ENCODE measurements around the gene ATG16L2. TPM values are rescaled to one million over a fixed set of nuclear protein-coding genes. Genes with fewer than 3 reads are reported as not detected.
"Not testable (repeated sequence)": the region's sequence is repeated elsewhere in the genome, so short reads cannot be mapped to it uniquely, and the experiment has no call there.

Gene ATG16L2
- polyA plus RNA-seq, 4 donors, result 17.0 to 51.1 (median 34.4) TPM

DNA sequence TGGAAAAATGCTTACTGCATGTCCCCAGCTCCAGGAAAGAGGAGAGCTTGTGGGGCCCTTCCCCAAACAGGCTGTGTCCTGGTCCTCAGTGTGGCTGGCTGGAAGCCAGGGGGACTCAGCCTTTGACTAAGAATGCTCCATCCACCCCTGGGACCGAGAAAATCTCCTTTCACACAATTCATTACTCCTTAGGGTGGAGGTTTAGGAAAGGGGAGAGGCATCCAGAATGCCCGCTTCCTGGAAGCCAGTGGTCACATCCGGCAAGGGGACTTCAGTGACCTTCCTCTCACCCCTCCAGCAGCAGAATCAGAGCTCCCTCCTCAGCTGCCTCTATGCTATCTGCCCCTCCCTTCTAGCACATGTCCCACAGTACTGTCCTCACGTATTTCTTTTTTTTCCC, 21.9 kb downstream of the ATG16L2 start:
- no peak for DNase-seq (ENCODE audit: low read depth in 4 of 4, low spot score in 2 of 4)

DNA sequence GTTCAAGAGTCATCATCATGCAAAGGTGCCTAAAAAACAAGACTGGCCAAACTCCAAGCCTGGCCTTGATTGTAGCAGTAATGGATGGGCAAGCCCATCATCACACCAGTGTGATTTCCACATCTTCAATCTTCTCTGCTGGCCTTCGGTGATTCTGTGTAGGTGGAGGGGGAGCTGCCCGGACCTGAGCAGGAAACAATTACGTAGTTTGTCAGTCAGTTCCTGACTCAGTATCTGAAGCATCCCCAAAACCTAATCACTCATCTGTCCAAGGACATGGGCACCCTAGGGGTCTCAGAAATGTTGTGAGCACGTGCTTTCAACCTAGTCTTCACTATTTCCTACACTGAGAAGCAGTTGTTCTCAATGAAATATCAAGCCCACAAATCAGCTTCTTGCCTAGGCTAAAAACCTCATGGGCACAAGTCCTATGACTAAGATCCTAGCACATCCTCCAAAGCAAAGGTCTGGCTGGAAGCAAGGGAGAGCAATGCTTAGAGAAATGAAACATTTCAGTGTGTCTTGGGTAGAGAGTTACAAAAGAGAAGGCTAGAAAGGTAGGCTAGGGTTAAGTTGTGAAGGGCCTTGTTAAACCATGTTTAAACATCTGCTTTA, 24.6 kb downstream of the ATG16L2 start:
- no peak for DNase-seq (ENCODE audit: low read depth in 4 of 4, low spot score in 2 of 4)

DNA sequence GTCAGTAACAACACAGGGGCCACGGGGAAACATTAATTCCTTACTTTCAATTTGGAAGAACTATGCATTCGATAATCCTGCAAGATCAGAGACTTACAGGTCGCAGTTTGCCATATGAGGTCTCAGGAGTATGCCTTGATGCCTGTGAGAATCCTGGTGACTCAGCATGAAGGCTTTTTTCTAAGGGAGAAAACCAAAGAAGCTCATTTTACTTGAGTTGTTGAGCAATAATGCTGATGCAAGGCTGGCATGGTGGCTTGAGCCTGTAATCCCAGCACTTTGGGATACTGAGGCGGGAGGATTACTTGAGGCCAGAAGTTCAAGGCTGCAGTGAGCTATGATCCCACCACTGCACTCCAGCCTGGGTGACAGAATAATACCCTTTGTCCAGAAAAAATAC, 26.6 kb downstream of the ATG16L2 start:
- DNase-seq (ENCODE audit: low read depth in 4 of 4, low spot score in 2 of 4), result no peak

DNA sequence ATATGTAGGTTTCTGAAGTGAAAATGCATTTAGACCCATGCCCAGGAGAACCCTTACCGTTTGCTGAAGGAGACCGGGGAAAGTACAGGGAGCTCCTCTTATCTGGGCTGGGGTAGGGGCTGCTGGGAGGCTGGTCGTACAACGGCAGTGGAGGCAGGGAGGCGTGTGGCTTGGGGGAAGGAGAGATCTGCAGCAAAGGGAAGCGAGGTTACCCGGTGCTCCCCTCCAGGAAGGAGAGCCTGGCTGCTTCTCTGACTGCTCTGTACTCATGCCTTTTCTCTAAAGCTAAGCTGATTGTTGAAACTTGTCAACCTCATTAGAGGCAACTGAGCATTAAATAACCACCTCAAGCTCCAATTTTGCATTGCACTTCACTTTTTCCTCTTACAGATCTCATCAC, 27.2 kb downstream of the ATG16L2 start:
- DNase-seq (ENCODE audit: low read depth in 4 of 4, low spot score in 2 of 4), result no peak

GRCh38 chr11:72842126-72842525, 27.9 kb downstream of the ATG16L2 start:
- no peak for DNase-seq (ENCODE audit: low read depth in 4 of 4, low spot score in 2 of 4)

GRCh38 chr11:72842653-72843330, 28.6 kb downstream of the ATG16L2 start:
- no peak for DNase-seq (ENCODE audit: low read depth in 4 of 4, low spot score in 2 of 4)

GRCh38 chr11:72844356-72844755, 30.1 kb downstream of the ATG16L2 start:
- no peak for DNase-seq (ENCODE audit: low read depth in 4 of 4, low spot score in 2 of 4)

DNA sequence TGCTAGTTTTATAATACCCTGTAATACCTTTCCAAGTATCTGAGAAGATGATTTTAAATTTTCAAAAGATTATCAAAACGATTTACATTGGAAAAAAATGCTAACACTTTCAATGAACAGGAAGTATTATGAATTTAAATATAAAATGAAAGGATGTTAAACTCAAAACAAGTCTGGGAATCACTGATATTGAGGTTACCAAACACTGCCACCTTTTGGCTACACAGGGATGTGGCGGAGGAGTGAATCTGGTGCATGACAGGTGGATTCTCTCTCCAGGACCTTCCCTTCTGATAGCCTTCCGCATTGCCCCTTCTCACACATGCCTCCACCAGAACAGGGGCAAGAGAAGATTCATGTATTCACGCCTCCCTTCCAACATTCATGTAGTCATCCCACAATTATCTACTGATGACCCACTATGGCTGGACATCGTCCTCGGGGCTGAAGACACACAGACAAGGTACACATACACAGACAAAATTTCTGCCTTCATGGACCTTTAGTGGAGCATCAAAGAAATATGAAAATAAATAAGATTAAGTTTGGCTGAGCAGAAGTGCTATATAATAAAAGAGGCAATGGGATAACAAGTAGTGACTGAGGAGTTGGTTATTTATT, 34.7 kb downstream of the ATG16L2 start:
- DNase-seq (ENCODE audit: low read depth in 4 of 4, low spot score in 2 of 4), result no peak

DNA sequence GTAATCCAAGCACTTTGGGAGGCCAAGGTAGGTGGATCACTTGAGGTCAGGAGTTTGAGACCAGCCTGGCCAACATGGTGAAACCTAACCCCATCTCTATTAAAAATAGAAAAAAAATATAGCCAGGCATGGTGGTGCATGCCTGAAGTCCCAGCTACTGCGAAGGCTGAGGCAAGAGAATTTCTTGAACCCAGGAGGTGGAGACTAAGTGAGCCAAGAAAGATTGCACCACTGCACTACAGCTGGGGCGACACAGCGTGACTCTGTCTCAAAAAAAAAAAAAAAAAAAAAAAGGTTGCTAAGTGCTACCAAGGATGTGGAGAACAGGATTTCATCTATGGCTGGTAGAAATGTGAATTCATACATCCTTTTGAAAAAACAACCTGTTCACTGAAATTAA, 36.6 kb downstream of the ATG16L2 start:
- no peak for DNase-seq (ENCODE audit: low read depth in 4 of 4, low spot score in 2 of 4)

DNA sequence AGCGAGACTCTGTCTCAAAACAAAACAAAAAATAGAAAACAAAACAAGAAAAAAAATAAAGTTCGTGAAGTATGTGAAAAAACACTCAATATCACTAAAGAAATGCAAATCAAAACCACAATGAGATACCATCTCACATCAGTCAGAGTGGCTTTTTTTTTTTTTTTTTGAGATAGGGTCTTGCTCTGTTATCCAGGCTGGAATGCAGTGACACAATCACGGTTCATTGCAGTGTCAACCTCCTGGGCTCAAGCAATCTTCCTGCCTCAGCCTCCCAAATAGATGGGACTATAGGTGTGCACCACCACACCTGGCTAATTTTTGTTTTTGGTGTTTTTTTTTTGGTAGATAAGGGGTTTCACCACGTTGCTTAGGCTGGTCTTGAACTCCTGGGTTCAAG, 37.5 kb downstream of the ATG16L2 start:
- DNase-seq (ENCODE audit: low read depth in 4 of 4, low spot score in 2 of 4), result no peak

DNA sequence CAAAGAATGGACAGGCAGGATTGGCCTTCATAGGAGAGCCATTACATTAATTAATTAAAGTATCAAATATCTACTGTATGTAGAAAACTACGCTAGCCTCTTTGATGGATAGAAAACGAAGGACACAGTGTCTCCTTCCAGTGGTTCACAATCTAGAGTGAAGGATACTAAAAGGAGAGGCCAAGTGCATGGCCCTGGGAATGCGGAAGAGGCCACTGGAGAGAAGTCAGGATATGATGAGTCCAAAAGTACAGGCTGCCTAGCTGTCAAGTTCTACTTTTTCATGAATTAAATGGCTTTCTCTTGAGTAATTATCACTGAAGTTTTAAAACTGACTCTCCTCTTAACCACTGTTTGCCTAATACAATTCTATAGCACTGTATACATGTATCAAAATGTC, 41.9 kb downstream of the ATG16L2 start:
- DNase-seq (ENCODE audit: low read depth in 4 of 4, low spot score in 2 of 4), result no peak

GRCh38 chr11:72856551-72857345, 42.5 kb downstream of the ATG16L2 start:
- no peak for DNase-seq (ENCODE audit: low read depth in 4 of 4, low spot score in 2 of 4)

GRCh38 chr11:72858267-72858666, 44.1 kb downstream of the ATG16L2 start:
- DNase-seq (ENCODE audit: low read depth in 4 of 4, low spot score in 2 of 4), result not testable (repeated sequence)

- no peak for DNase-seq (ENCODE audit: low read depth in 4 of 4, low spot score in 2 of 4)
These were observed 44.9 kb downstream of the ATG16L2 start for GRCh38 chr11:72859126-72859525.

DNA sequence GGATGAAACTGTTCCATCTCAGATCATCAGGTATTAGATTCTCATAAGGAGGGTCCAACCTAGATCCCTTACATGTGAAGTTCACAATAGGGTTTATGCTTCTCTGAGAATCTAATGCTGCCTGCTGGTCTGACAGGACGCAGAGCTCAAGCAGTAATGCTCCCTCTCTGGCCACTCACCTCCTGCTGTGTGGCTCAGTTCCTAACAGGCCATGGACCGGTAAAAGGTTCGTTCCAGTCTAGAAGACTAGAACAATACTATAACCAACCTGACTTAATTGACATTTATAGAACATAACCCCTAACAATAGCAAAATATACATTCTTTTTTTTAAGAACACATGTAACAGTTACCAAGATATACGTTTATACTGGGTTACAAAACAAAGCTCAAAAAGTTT, 45.8 kb downstream of the ATG16L2 start:
- no peak for DNase-seq (ENCODE audit: low read depth in 4 of 4, low spot score in 2 of 4)

- no peak for DNase-seq (ENCODE audit: low read depth in 4 of 4, low spot score in 2 of 4)
These were observed 46.4 kb downstream of the ATG16L2 start for GRCh38 chr11:72860592-72860991.

GRCh38 chr11:72863091-72863490, 48.9 kb downstream of the ATG16L2 start:
- no peak for DNase-seq (ENCODE audit: low read depth in 4 of 4, low spot score in 2 of 4)

GRCh38 chr11:72863916-72864315, 49.7 kb downstream of the ATG16L2 start:
- DNase-seq (ENCODE audit: low read depth in 4 of 4, low spot score in 2 of 4), result no peak

DNA sequence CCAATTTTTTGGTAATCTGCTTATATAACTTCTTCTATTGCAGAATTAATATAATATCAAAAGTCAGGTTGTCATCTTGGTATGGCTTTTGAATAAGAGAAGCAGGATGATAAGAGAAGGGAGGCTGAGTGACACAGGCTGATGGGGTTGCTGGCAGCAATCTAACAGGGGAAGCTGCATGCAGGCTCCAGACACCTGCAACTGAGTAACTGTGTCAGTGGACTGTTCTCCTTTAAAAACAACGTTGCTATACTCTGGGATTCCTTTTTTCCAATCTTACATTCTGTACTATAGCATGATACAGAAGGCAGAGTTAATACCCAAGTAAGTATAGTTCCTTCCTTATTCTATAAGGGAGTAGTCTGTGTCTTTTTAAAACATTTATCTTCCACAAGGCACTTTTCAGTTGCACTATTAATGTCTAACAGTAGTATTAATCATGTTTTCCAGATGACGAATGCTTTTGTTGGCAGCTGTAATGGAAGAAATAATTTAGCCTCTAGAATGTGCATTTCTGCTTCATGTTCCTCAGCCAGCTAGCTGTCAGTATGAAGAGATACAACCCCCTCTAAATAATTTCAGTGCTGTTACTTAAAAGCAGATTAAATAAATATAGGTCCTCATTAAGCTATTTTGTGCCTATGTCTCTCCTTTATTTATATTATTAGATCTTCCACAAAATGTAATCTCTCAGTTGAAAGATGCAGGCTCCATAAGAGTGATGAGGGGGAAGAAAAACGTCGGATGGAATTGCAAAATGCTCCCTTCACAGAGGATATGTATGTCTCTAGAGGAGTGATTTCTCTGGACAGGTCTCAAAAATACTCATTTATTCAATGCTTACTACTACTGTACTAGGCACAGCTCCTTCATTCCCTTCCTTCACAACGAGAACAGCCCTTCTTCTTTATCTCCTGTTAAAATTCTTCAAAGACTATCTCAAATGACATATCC, 50.8 kb downstream of the ATG16L2 start:
- DNase-seq (ENCODE audit: low read depth in 4 of 4, low spot score in 2 of 4), result no peak

DNA sequence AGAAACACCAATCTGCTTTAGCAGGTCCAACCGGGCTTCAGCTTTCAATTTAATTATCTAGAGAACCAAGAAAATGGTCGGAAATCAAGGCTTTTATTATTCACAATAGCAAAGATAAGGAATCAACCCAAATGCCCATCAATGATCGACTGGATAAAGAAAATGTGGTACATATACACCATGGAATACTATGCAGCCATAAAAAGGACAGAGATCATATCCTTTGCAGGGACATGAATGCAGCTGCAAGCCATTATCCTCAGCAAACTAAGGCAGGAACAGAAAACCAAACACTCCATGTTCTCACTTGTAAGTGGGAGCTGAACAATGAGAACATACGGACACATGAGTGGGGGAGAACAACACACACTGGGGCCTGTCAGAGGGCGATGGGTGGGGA, 53.8 kb downstream of the ATG16L2 start:
- no peak for DNase-seq (ENCODE audit: low read depth in 4 of 4, low spot score in 2 of 4)

All from left renal cortex interstitium (tissue), 4 donors.